Measurements from ENCODE around the gene RABEP2. TPM values are rescaled to one million over a fixed set of nuclear protein-coding genes. Genes with fewer than 3 reads are reported as not detected.

RABEP2 gene
- 19.6 and 36.4 TPM in 2 replicates for total RNA-seq

GRCh38 chr16:28924762-28925385, at the start of gene RABEP2:
Gene RABEP2 (minus strand): TSS chr16:28925238. CDS start chr16:28925163, 75 bp downstream.

GRCh38 chr16:28974437-28975157, 49.6 kb upstream of the RABEP2 start, which contains the start of gene SPNS1:
Gene SPNS1 (plus strand): TSS chr16:28974778. CDS start chr16:28975152, 374 bp downstream.

GRCh38 chr16:28950648-28951409, 25.8 kb upstream of the RABEP2 start, which contains the start of gene NFATC2IP:
Gene NFATC2IP (plus strand): TSS chr16:28950937. CDS start chr16:28951012, 75 bp downstream.

GRCh38 chr16:28931801-28932225, 6.8 kb upstream of the RABEP2 start, which contains the start of gene CD19:
Gene CD19 (plus strand): TSS chr16:28931971. CDS start chr16:28932001, 30 bp downstream.

GRCh38 chr16:28878083-28878926, 46.7 kb downstream of the RABEP2 start, which contains the start of gene ATP2A1:
Gene ATP2A1 (plus strand): TSS chr16:28878488. CDS start chr16:28878672, 184 bp downstream.

Other genes with a start within 250 kb of the RABEP2 start
- gene EIF3C, start 213.8 kb downstream of the RABEP2 start, total RNA-seq = 151 and 166 TPM in 2 replicates
- gene NPIPB9, start 173.5 kb downstream of the RABEP2 start, total RNA-seq = not detected in 2 replicates
- gene ATXN2L, start 102.2 kb downstream of the RABEP2 start, total RNA-seq = 48.3 and 79.2 TPM in 2 replicates
- 98.5 and 115 TPM in 2 replicates for gene TUFM, start 78.9 kb downstream of the RABEP2 start, total RNA-seq
- 20.0 and 29.2 TPM in 2 replicates for gene SH2B1, start 61.4 kb downstream of the RABEP2 start, total RNA-seq
- 0.12 and 0.17 TPM in 2 replicates for gene ATP2A1, start 46.8 kb downstream of the RABEP2 start, total RNA-seq
- gene CD19, start 6.7 kb upstream of the RABEP2 start, total RNA-seq = 2.1 TPM in 1 of 2 replicates, not detected in the other
- 8.6 and 10.7 TPM in 2 replicates for gene NFATC2IP, start 25.7 kb upstream of the RABEP2 start, total RNA-seq
- 51.2 and 59.4 TPM in 2 replicates for gene SPNS1, start 49.5 kb upstream of the RABEP2 start, total RNA-seq
- 0.12 and 6.7 TPM in 2 replicates for gene LAT, start 59.8 kb upstream of the RABEP2 start, total RNA-seq